ENCODE measurements around the gene USP22. TPM values are rescaled to one million over a fixed set of nuclear protein-coding genes. Genes with fewer than 3 reads are reported as not detected.

Gene USP22
- total and polyA plus RNA-seq, 4 donors: 27.2 to 109 (median 58.1) TPM

DNA sequence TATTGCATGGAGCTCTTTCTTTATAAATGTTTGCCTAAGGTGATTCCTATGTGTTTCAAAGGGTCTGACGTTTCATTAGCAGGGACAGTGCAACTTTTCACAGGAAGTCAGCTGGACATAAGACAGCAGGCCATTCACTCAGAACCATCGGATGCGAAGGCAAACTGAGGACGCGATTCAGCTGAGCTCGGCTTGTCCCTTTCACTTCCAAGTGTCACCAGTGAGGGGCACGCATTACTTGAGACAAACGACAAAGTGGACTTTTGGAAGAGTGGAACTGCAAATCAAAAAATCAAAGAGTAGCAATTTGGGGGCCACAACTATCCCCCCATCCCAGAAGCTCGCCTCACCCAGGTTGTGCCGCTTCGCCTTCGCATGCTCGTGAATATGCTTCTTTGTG is 14.6 kb downstream of the USP22 start:
- no peak for TF ChIP-seq NR2F2 (IDR thresholded peaks at IDR 0.05)
- H3K36me3 ChIP-seq (ENCODE audit: control insufficient read depth in 4 of 4, insufficient read depth in 3 of 4, low read depth in 1 of 4, low read length in 3 of 4): peaks cover 4 to 37% (median 26%) of the 10 kb centered on the region in 4 donors
- DNase-seq (ENCODE audit: low spot score): no peak
- peak overlapping the region; percentile 71 for H3K27ac ChIP-seq (ENCODE audit: low read depth in 1 of 2, low read length in 2 of 2)
- H3K27me3 ChIP-seq (ENCODE audit: control insufficient read depth in 4 of 4, insufficient read depth in 4 of 4, low read length in 3 of 4): no peaks in the 10 kb centered on the region
- H3K4me3 ChIP-seq (ENCODE audit: low read depth in 1 of 3, low read length in 3 of 3): no peak overlapping the region
- WGBS: 80% methylated on average over 13 of the region's 13 CpGs
- peaks cover 3 to 19% (median 11%) of the 10 kb centered on the region in 4 donors for H3K4me1 ChIP-seq (ENCODE audit: control insufficient read depth in 4 of 4, insufficient read depth in 4 of 4, low read length in 3 of 4)
- H3K9ac ChIP-seq (ENCODE audit: low read depth in 1 of 2, low read length in 2 of 2): no peak overlapping the region
- H3K9me3 ChIP-seq (ENCODE audit: control insufficient read depth in 4 of 4, low read length in 3 of 4): no peaks in the 10 kb centered on the region

DNA sequence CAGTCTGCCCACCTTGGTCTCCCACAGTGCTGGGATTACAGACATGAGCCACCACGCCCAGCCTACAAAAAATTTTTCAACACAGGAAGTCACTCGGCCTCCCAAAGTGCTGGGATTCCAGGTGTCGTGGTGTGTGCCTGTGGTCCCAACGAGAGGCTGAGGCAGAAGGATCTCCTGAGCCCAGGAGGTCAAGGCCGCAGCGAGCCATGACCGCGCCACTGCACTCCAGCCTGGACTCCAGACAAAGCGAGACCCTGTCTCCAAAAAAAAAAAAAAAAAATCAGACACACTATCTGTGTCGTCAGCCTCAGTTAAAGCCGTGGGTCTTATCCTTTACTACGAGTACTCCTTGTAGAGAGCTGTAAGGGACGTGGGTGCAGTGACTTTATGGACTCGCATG is 15.8 kb downstream of the USP22 start:
- no peaks in the 10 kb centered on the region for H3K27me3 ChIP-seq (ENCODE audit: control insufficient read depth in 4 of 4, insufficient read depth in 4 of 4, low read length in 3 of 4)
- peaks cover 3 to 17% (median 9%) of the 10 kb centered on the region in 4 donors for H3K4me1 ChIP-seq (ENCODE audit: control insufficient read depth in 4 of 4, insufficient read depth in 4 of 4, low read length in 3 of 4)
- WGBS: 92% methylated on average over 14 of the region's 14 CpGs
- H3K9me3 ChIP-seq (ENCODE audit: control insufficient read depth in 4 of 4, low read length in 3 of 4): no peaks in the 10 kb centered on the region
- no peak overlapping the region for H3K4me3 ChIP-seq (ENCODE audit: low read depth in 1 of 3, low read length in 3 of 3)
- no peak overlapping the region for H3K9ac ChIP-seq (ENCODE audit: low read depth in 1 of 2, low read length in 2 of 2)
- peaks cover 4 to 37% (median 27%) of the 10 kb centered on the region in 4 donors for H3K36me3 ChIP-seq (ENCODE audit: control insufficient read depth in 4 of 4, insufficient read depth in 3 of 4, low read depth in 1 of 4, low read length in 3 of 4)
- no peak overlapping the region for H3K27ac ChIP-seq (ENCODE audit: low read depth in 1 of 2, low read length in 2 of 2)
- DNase-seq (ENCODE audit: low spot score): no peak
- no peak for TF ChIP-seq TAF1 (conservative IDR thresholded peaks at IDR 0.05)

DNA sequence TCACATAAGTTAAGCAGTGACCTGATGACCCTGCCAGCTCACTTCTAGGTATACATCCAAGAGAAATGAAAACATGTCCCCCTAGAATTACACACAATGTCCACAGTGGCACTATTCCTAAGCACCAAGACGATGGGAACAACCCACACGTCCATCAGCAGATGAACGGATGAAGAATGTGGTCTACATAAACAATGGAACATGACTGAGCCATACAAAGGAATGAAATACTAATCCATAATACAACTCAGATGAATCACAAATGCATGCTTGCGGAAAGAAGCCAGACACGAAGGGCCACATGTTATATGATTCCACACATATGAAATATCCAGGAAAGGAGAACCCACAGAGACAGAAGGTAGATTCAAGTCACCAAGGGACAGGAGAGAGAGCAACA is 17.4 kb downstream of the USP22 start:
- Histone ChIP-seq H3K27ac (ENCODE audit: low read depth in 1 of 2, low read length in 2 of 2) (no peak overlapping the region), H3K9ac (ENCODE audit: low read depth in 1 of 2, low read length in 2 of 2) (no peak overlapping the region), H3K4me1 (ENCODE audit: control insufficient read depth in 4 of 4, insufficient read depth in 4 of 4, low read length in 3 of 4) (peaks cover 3 to 11% (median 8%) of the 10 kb centered on the region in 4 donors), H3K9me3 (ENCODE audit: control insufficient read depth in 4 of 4, low read length in 3 of 4) (no peaks in the 10 kb centered on the region), H3K4me3 (ENCODE audit: low read depth in 1 of 3, low read length in 3 of 3) (no peak overlapping the region), H3K27me3 (ENCODE audit: control insufficient read depth in 4 of 4, insufficient read depth in 4 of 4, low read length in 3 of 4) (no peaks in the 10 kb centered on the region), H3K36me3 (ENCODE audit: control insufficient read depth in 4 of 4, insufficient read depth in 3 of 4, low read depth in 1 of 4, low read length in 3 of 4) (peaks cover 7 to 46% (median 34%) of the 10 kb centered on the region in 4 donors)
- WGBS: 91% methylated on average over 5 of the region's 5 CpGs
- DNase-seq (ENCODE audit: low spot score): no peak
- TF ChIP-seq SP1 (IDR thresholded peaks at IDR 0.05) (no peak), RAD21 (IDR thresholded peaks at IDR 0.05) (no peak), ZBTB33 (IDR thresholded peaks at IDR 0.05) (no peak), EGR1 (IDR thresholded peaks at IDR 0.05; ENCODE audit: low read depth in 2 of 2) (no peak), MAX (IDR thresholded peaks at IDR 0.05) (no peak), TAF1 (conservative IDR thresholded peaks at IDR 0.05) (no peak), YY1 (IDR thresholded peaks at IDR 0.05) (no peak), FOXA1 (IDR thresholded peaks at IDR 0.05) (no peak), NR2F2 (IDR thresholded peaks at IDR 0.05) (no peak), HNF4A (conservative IDR thresholded peaks at IDR 0.05) (no peak), JUND (IDR thresholded peaks at IDR 0.05) (no peak), RXRA (IDR thresholded peaks at IDR 0.05) (no peak), HNF4G (IDR thresholded peaks at IDR 0.05) (no peak), GABPA (IDR thresholded peaks at IDR 0.05 in 1 of 2, conservative IDR thresholded peaks at IDR 0.05 in 1 of 2) (no peak)
- TF ChIP-seq, protein P1, sequence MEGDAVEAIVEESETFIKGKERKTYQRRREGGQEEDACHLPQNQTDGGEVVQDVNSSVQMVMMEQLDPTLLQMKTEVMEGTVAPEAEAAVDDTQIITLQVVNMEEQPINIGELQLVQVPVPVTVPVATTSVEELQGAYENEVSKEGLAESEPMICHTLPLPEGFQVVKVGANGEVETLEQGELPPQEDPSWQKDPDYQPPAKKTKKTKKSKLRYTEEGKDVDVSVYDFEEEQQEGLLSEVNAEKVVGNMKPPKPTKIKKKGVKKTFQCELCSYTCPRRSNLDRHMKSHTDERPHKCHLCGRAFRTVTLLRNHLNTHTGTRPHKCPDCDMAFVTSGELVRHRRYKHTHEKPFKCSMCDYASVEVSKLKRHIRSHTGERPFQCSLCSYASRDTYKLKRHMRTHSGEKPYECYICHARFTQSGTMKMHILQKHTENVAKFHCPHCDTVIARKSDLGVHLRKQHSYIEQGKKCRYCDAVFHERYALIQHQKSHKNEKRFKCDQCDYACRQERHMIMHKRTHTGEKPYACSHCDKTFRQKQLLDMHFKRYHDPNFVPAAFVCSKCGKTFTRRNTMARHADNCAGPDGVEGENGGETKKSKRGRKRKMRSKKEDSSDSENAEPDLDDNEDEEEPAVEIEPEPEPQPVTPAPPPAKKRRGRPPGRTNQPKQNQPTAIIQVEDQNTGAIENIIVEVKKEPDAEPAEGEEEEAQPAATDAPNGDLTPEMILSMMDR (IDR thresholded peaks at IDR 0.05; ENCODE audit: low read depth, low read length, missing input control): no peak
- TF ChIP-seq, protein P2, sequence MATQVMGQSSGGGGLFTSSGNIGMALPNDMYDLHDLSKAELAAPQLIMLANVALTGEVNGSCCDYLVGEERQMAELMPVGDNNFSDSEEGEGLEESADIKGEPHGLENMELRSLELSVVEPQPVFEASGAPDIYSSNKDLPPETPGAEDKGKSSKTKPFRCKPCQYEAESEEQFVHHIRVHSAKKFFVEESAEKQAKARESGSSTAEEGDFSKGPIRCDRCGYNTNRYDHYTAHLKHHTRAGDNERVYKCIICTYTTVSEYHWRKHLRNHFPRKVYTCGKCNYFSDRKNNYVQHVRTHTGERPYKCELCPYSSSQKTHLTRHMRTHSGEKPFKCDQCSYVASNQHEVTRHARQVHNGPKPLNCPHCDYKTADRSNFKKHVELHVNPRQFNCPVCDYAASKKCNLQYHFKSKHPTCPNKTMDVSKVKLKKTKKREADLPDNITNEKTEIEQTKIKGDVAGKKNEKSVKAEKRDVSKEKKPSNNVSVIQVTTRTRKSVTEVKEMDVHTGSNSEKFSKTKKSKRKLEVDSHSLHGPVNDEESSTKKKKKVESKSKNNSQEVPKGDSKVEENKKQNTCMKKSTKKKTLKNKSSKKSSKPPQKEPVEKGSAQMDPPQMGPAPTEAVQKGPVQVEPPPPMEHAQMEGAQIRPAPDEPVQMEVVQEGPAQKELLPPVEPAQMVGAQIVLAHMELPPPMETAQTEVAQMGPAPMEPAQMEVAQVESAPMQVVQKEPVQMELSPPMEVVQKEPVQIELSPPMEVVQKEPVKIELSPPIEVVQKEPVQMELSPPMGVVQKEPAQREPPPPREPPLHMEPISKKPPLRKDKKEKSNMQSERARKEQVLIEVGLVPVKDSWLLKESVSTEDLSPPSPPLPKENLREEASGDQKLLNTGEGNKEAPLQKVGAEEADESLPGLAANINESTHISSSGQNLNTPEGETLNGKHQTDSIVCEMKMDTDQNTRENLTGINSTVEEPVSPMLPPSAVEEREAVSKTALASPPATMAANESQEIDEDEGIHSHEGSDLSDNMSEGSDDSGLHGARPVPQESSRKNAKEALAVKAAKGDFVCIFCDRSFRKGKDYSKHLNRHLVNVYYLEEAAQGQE (IDR thresholded peaks at IDR 0.05): no peak
- TF ChIP-seq, protein P3, sequence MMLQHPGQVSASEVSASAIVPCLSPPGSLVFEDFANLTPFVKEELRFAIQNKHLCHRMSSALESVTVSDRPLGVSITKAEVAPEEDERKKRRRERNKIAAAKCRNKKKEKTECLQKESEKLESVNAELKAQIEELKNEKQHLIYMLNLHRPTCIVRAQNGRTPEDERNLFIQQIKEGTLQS (IDR thresholded peaks at IDR 0.05): no peak

Data from liver (tissue), 9 donors.